H1 (cell line): ENCODE measurements around the gene TBC1D22A.

Experiments
- EP300 ChIP-seq, 2 experiments: IDR thresholded peaks; 1 replicate in 1 of 2; 2 replicates in 1 of 2; pipeline ENCODE4 v1.6.1; 2011 to 2012; ENCODE audit warnings: low read depth in 2 of 2, low read length in 2 of 2, mild to moderate bottlenecking in 2 of 2, borderline replicate concordance in 1 of 2, inconsistent platforms in 1 of 2, moderate library complexity in 1 of 2
- POLR2AphosphoS5 ChIP-seq: IDR thresholded peaks from 2 replicates; pipeline ENCODE4 v1.6.1; 2011; ENCODE audit warnings: low read depth, low read length
- SP1 ChIP-seq: IDR thresholded peaks from 2 replicates; pipeline ENCODE4 v1.6.1; 2011; ENCODE audit warnings: low read depth, low read length

GRCh38 chr22:46845296-46846149 is 83.1 kb downstream of the TBC1D22A start:
- TF ChIP-seq EP300 (IDR thresholded peaks at IDR 0.05; ENCODE audit: borderline replicate concordance in 1 of 2, low read depth in 2 of 2, low read length in 2 of 2) (no peak), POLR2AphosphoS5 (no peak), SP1 (no peak)
